HEK293T (cell line): Measurements from ENCODE around the gene RB1.

Experiments used
- ARNT ChIP-seq: fragments of 450-650 bp; IDR thresholded peaks from 2 replicates; pipeline ENCODE4 v1.6.1; 2017; ENCODE audit warnings: mild to moderate bottlenecking
- BHLHE40 ChIP-seq: fragments of 450-650 bp; IDR thresholded peaks from 2 replicates; pipeline ENCODE4 v1.6.1; 2016; ENCODE audit warnings: mild to moderate bottlenecking, moderate library complexity, borderline replicate concordance
- CTBP1 ChIP-seq: fragments of 450-650 bp; IDR thresholded peaks from 2 replicates; pipeline ENCODE4 v1.6.1; 2016; ENCODE audit warnings: borderline replicate concordance
- ELF4 ChIP-seq: fragments of 450-650 bp; IDR thresholded peaks from 2 replicates; pipeline ENCODE4 v1.6.1; 2017; ENCODE audit warnings: antibody characterized with exemption
- FOXA1 ChIP-seq: fragments of 450-650 bp; IDR thresholded peaks from 2 replicates; pipeline ENCODE4 v1.6.1; 2016; ENCODE audit warnings: mild to moderate bottlenecking
- FOXK2 ChIP-seq: fragments of 450-650 bp; IDR thresholded peaks from 2 replicates; pipeline ENCODE4 v1.6.1; 2016; ENCODE audit warnings: mild to moderate bottlenecking
- FOXM1 ChIP-seq: fragments of 450-650 bp; IDR thresholded peaks from 2 replicates; pipeline ENCODE4 v1.6.1; 2017; ENCODE audit warnings: mild to moderate bottlenecking, borderline replicate concordance
- HDGF ChIP-seq: fragments of 450-650 bp; IDR thresholded peaks from 2 replicates; pipeline ENCODE4 v1.6.1; 2017; ENCODE audit warnings: antibody characterized with exemption, borderline replicate concordance
- L3MBTL2 ChIP-seq: fragments of 450-650 bp; conservative IDR thresholded peaks from 2 replicates; pipeline ENCODE4 v1.6.1; 2016; ENCODE audit warnings: mild to moderate bottlenecking
- PKNOX1 ChIP-seq: fragments of 450-650 bp; IDR thresholded peaks from 2 replicates; pipeline ENCODE4 v1.6.1; 2016
- SP1 ChIP-seq: fragments of 450-650 bp; IDR thresholded peaks from 2 replicates; pipeline ENCODE4 v1.6.1; 2017
- SUZ12 ChIP-seq: fragments of 450-650 bp; IDR thresholded peaks from 2 replicates; pipeline ENCODE4 v1.6.1; 2016; ENCODE audit warnings: mild to moderate bottlenecking
- TARDBP ChIP-seq: fragments of 450-650 bp; IDR thresholded peaks from 2 replicates; pipeline ENCODE4 v1.6.1; 2016
- ZNF384 ChIP-seq: fragments of 450-650 bp; IDR thresholded peaks from 2 replicates; pipeline ENCODE4 v1.6.1; 2016

GRCh38 chr13:48514793-48515192, 211.2 kb downstream of the RB1 start:
- TF ChIP-seq FOXK2 (no peak), SP1 (no peak), ARNT (no peak), FOXM1 (no peak), FOXA1 (no peak), L3MBTL2 (no peak), PKNOX1 (no peak), ELF4 (no peak), CTBP1 (no peak), BHLHE40 (no peak), TARDBP (no peak), HDGF (no peak), ZNF384 (no peak), SUZ12 (no peak)
